GM12872 (cell line): ENCODE results near the gene PKM.
A peak's percentile ranks its signal among the peaks of the same experiment; 100 is the strongest.

Experiments
- CTCF ChIP-seq: IDR thresholded peaks from 3 replicates; pipeline ENCODE4 v1.5.1; 2011; ENCODE audit warnings: low read depth, mild to moderate bottlenecking, low read length, moderate library complexity; ENCODE audit not compliant: insufficient read depth

The PKM gene

GRCh38 chr15:72205273-72205672 is 25.7 kb downstream of the PKM start:
- TF ChIP-seq CTCF = no peak

- TF ChIP-seq CTCF = no peak
Measured at GRCh38 chr15:72203507-72203837, 27.5 kb downstream of the PKM start.

GRCh38 chr15:72202801-72203506 is 28.0 kb downstream of the PKM start:
- TF ChIP-seq CTCF = no peak

- TF ChIP-seq CTCF = no peak
Measured at GRCh38 chr15:72202302-72202701, 28.7 kb downstream of the PKM start.

GRCh38 chr15:72201391-72201921 is 29.5 kb downstream of the PKM start:
- TF ChIP-seq CTCF = no peak

GRCh38 chr15:72200395-72201237 is 30.4 kb downstream of the PKM start:
- no peak for TF ChIP-seq CTCF

- peak; percentile 95 for TF ChIP-seq CTCF
Measured at GRCh38 chr15:72199721-72200212, 31.2 kb downstream of the PKM start.
